ENCODE results near the gene TBL3. TPM values are rescaled to one million over a fixed set of nuclear protein-coding genes. Genes with fewer than 3 reads are reported as not detected.

Gene TBL3
- polyA plus RNA-seq, 1 donor from 2014 or later: 21.4 TPM

DNA sequence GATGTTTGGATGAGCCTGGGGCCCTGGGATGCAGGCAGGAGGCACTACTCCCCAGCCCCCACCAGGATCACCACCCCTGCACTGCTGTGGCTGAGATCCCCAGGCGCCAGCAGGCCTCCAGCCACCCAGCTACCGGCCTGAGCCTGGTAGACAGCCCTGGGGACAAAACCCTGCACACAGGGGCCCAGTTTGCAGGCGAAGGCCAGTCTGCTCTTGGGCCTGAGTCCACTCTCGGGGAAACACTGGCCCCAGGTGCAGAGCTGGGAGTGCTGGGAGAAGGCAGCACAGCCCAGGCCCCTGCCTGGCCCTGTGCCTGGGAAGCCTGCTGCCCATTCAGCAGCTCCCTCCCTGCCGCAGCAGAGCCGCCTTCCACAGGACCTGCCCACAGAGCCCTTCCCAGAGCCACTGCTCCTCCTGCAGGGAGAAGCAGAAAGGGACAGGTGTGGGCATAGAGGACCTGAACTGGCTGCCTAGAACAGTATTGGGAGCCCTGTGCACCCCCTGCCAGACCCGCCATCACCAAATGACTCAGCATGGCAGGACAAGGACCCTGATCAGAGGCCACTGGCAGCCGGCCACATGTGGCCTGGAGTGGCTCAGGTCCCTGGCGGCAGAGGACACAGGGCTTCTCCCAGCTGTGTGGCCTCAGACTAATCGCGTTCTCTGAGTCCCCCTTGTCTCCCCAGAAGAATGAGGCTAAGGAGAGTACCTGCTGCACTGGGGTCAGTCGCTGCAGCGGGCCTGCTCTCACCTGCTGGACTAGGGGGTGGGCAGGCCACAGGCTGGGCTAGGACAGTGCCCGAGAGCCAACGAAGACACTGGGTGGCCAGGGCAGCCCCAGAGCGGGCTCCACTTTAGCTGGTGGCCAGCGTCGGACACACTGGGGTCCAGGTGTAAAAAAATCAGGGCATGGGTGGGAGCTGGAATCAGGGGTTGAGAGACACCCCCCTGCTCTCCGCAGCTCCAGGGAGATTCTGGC, 39.5 kb upstream of the TBL3 start:
- Histone ChIP-seq H3K27me3 (ENCODE audit: insufficient read depth, low read depth, low read length) (no peaks in the 10 kb centered on the region), H3K4me3 (ENCODE audit: low read length) (no peak overlapping the region), H3K79me2 (replicated peaks; ENCODE audit: insufficient read depth, low read length) (no peaks in the 10 kb centered on the region), H3F3A (ENCODE audit: insufficient read depth, low read length, poor library complexity, severe bottlenecking) (no peaks in the 10 kb centered on the region), H3K27ac (ENCODE audit: low read length) (no peak overlapping the region), H4K20me1 (ENCODE audit: insufficient read depth) (no peaks in the 10 kb centered on the region), H3K9ac (ENCODE audit: low read length) (no peak overlapping the region), H3K9me2 (ENCODE audit: insufficient read depth, low read length) (no peaks in the 10 kb centered on the region), H3K4me2 (ENCODE audit: low read length) (no peak overlapping the region), H3K9me3 (ENCODE audit: low read length) (no peaks in the 10 kb centered on the region), H3K36me3 (ENCODE audit: insufficient read depth, low read length) (no peaks in the 10 kb centered on the region), H2AFZ (ENCODE audit: low read depth, low read length) (no peak overlapping the region)
- no peak for TF ChIP-seq TAF1 (IDR thresholded peaks at IDR 0.05; ENCODE audit: low read depth)
- TF ChIP-seq POLR2AphosphoS5 (IDR thresholded peaks at IDR 0.05): no peak
- no peak for TF ChIP-seq RAD21 (conservative IDR thresholded peaks at IDR 0.05)
- TF ChIP-seq, protein P1, sequence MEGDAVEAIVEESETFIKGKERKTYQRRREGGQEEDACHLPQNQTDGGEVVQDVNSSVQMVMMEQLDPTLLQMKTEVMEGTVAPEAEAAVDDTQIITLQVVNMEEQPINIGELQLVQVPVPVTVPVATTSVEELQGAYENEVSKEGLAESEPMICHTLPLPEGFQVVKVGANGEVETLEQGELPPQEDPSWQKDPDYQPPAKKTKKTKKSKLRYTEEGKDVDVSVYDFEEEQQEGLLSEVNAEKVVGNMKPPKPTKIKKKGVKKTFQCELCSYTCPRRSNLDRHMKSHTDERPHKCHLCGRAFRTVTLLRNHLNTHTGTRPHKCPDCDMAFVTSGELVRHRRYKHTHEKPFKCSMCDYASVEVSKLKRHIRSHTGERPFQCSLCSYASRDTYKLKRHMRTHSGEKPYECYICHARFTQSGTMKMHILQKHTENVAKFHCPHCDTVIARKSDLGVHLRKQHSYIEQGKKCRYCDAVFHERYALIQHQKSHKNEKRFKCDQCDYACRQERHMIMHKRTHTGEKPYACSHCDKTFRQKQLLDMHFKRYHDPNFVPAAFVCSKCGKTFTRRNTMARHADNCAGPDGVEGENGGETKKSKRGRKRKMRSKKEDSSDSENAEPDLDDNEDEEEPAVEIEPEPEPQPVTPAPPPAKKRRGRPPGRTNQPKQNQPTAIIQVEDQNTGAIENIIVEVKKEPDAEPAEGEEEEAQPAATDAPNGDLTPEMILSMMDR (IDR thresholded peaks at IDR 0.05; ENCODE audit: poor library complexity, severe bottlenecking): no peak

- Histone ChIP-seq H3K9ac (ENCODE audit: low read length) (no peak overlapping the region), H3K36me3 (ENCODE audit: insufficient read depth, low read length) (no peaks in the 10 kb centered on the region), H2AFZ (ENCODE audit: low read depth, low read length) (no peak overlapping the region), H3K79me2 (replicated peaks; ENCODE audit: insufficient read depth, low read length) (no peaks in the 10 kb centered on the region), H4K20me1 (ENCODE audit: insufficient read depth) (no peaks in the 10 kb centered on the region), H3K4me3 (ENCODE audit: low read length) (no peak overlapping the region), H3K9me2 (ENCODE audit: insufficient read depth, low read length) (no peaks in the 10 kb centered on the region), H3K4me2 (ENCODE audit: low read length) (no peak overlapping the region), H3K27ac (ENCODE audit: low read length) (no peak overlapping the region), H3K27me3 (ENCODE audit: insufficient read depth, low read depth, low read length) (no peaks in the 10 kb centered on the region), H3F3A (ENCODE audit: insufficient read depth, low read length, poor library complexity, severe bottlenecking) (no peaks in the 10 kb centered on the region), H3K9me3 (ENCODE audit: low read length) (no peaks in the 10 kb centered on the region)
- no peak for TF ChIP-seq SMC3 (conservative IDR thresholded peaks at IDR 0.05; ENCODE audit: poor library complexity)
- no peak for TF ChIP-seq EZH2 (IDR thresholded peaks at IDR 0.05; ENCODE audit: borderline replicate concordance, insufficient read depth, low read length, poor library complexity, severe bottlenecking)
- no peak for TF ChIP-seq POLR2AphosphoS5 (IDR thresholded peaks at IDR 0.05)
- TF ChIP-seq TAF1 (IDR thresholded peaks at IDR 0.05; ENCODE audit: low read depth): no peak
- TF ChIP-seq RAD21 (conservative IDR thresholded peaks at IDR 0.05): no peak
- no peak for TF ChIP-seq EP300 (conservative IDR thresholded peaks at IDR 0.05; ENCODE audit: poor library complexity, severe bottlenecking)
These were observed 38.7 kb upstream of the TBL3 start for GRCh38 chr16:1933097-1933661.

GRCh38 chr16:1936945-1937479, 34.8 kb upstream of the TBL3 start:
- TF ChIP-seq EZH2 (IDR thresholded peaks at IDR 0.05; ENCODE audit: borderline replicate concordance, insufficient read depth, low read length, poor library complexity, severe bottlenecking) (no peak), RAD21 (conservative IDR thresholded peaks at IDR 0.05) (no peak), SMC3 (conservative IDR thresholded peaks at IDR 0.05; ENCODE audit: poor library complexity) (no peak), POLR2AphosphoS5 (IDR thresholded peaks at IDR 0.05) (no peak), TAF1 (IDR thresholded peaks at IDR 0.05; ENCODE audit: low read depth) (no peak), MXI1 (conservative IDR thresholded peaks at IDR 0.05; ENCODE audit: poor library complexity, severe bottlenecking) (no peak), EP300 (conservative IDR thresholded peaks at IDR 0.05; ENCODE audit: poor library complexity, severe bottlenecking) (no peak)
- TF ChIP-seq, protein P2, sequence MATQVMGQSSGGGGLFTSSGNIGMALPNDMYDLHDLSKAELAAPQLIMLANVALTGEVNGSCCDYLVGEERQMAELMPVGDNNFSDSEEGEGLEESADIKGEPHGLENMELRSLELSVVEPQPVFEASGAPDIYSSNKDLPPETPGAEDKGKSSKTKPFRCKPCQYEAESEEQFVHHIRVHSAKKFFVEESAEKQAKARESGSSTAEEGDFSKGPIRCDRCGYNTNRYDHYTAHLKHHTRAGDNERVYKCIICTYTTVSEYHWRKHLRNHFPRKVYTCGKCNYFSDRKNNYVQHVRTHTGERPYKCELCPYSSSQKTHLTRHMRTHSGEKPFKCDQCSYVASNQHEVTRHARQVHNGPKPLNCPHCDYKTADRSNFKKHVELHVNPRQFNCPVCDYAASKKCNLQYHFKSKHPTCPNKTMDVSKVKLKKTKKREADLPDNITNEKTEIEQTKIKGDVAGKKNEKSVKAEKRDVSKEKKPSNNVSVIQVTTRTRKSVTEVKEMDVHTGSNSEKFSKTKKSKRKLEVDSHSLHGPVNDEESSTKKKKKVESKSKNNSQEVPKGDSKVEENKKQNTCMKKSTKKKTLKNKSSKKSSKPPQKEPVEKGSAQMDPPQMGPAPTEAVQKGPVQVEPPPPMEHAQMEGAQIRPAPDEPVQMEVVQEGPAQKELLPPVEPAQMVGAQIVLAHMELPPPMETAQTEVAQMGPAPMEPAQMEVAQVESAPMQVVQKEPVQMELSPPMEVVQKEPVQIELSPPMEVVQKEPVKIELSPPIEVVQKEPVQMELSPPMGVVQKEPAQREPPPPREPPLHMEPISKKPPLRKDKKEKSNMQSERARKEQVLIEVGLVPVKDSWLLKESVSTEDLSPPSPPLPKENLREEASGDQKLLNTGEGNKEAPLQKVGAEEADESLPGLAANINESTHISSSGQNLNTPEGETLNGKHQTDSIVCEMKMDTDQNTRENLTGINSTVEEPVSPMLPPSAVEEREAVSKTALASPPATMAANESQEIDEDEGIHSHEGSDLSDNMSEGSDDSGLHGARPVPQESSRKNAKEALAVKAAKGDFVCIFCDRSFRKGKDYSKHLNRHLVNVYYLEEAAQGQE (IDR thresholded peaks at IDR 0.05; ENCODE audit: borderline replicate concordance): no peak
- TF ChIP-seq, protein P1 (IDR thresholded peaks at IDR 0.05; ENCODE audit: poor library complexity, severe bottlenecking): no peak
- Histone ChIP-seq H3K79me2 (replicated peaks; ENCODE audit: insufficient read depth, low read length) (no peaks in the 10 kb centered on the region), H3K9me2 (ENCODE audit: insufficient read depth, low read length) (no peaks in the 10 kb centered on the region), H3K36me3 (ENCODE audit: insufficient read depth, low read length) (no peaks in the 10 kb centered on the region), H4K20me1 (ENCODE audit: insufficient read depth) (no peaks in the 10 kb centered on the region), H3K9ac (ENCODE audit: low read length) (no peak overlapping the region), H3K27ac (ENCODE audit: low read length) (no peak overlapping the region), H3K9me3 (ENCODE audit: low read length) (no peaks in the 10 kb centered on the region), H2AFZ (ENCODE audit: low read depth, low read length) (no peak overlapping the region), H3K27me3 (ENCODE audit: insufficient read depth, low read depth, low read length) (no peaks in the 10 kb centered on the region), H3K4me3 (ENCODE audit: low read length) (no peak overlapping the region), H3F3A (ENCODE audit: insufficient read depth, low read length, poor library complexity, severe bottlenecking) (no peaks in the 10 kb centered on the region), H3K4me2 (ENCODE audit: low read length) (no peak overlapping the region)

Data from neural cell (in vitro differentiated cells).